Occipital lobe (tissue), 2 donors: Measurements from ENCODE around the gene TNF. TPM values are rescaled to one million over a fixed set of nuclear protein-coding genes. Genes with fewer than 3 reads are reported as not detected.

ENCODE experiments used
- DNase-seq: peaks from one replicate; lab custom pipeline; 2025; lab: John Stamatoyannopoulos, UW
- total RNA-seq: library from RNA; depleted of rRNA; stranded (reverse); fragments of >200 nt; gene quantifications from one replicate; pipeline ENCODE4 v1.2.3, GENCODE V29; 2014

Gene TNF
- not detected for total RNA-seq

- DNase-seq = no peak
Observed at GRCh38 chr6:31575335-31575901, at the start of gene TNF. Gene TNF (plus strand): TSS chr6:31575565. CDS start chr6:31575742, 177 bp downstream.

GRCh38 chr6:31525932-31526591, 49.3 kb upstream of the TNF start:
- DNase-seq = no peak

- no peak for DNase-seq
Observed at GRCh38 chr6:31528307-31528777, 47.0 kb upstream of the TNF start.

- no peak for DNase-seq
Observed at GRCh38 chr6:31528821-31529328, 46.5 kb upstream of the TNF start, which contains the start of gene MCCD1. Gene MCCD1 (plus strand): TSS chr6:31528962. CDS start chr6:31529015, 53 bp downstream.

GRCh38 chr6:31529329-31530150, 45.8 kb upstream of the TNF start:
- no peak for DNase-seq

GRCh38 chr6:31530659-31531058, 44.7 kb upstream of the TNF start:
- no peak for DNase-seq

DNA sequence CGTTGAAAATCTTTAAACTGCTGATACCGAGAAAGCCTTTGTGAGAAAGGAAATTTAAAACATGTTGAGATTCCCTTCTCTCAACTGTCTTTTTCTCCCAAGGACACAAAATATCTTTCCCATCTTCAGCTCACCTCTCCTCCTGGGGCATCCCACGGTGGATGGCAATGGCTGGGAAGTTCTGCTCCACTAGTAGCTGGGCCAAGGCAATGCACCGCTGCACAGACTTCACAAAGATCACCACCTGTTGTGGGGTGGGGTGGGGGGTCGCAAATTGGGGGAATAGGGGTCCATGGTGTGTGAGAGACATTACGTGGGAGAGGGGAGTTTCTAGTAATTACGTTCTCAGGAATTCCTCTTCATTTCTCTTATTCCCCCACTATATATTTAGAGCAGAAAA, 44.2 kb upstream of the TNF start:
- no peak for DNase-seq

- no peak for DNase-seq
Observed at GRCh38 chr6:31531771-31532643, 43.4 kb upstream of the TNF start.

DNA sequence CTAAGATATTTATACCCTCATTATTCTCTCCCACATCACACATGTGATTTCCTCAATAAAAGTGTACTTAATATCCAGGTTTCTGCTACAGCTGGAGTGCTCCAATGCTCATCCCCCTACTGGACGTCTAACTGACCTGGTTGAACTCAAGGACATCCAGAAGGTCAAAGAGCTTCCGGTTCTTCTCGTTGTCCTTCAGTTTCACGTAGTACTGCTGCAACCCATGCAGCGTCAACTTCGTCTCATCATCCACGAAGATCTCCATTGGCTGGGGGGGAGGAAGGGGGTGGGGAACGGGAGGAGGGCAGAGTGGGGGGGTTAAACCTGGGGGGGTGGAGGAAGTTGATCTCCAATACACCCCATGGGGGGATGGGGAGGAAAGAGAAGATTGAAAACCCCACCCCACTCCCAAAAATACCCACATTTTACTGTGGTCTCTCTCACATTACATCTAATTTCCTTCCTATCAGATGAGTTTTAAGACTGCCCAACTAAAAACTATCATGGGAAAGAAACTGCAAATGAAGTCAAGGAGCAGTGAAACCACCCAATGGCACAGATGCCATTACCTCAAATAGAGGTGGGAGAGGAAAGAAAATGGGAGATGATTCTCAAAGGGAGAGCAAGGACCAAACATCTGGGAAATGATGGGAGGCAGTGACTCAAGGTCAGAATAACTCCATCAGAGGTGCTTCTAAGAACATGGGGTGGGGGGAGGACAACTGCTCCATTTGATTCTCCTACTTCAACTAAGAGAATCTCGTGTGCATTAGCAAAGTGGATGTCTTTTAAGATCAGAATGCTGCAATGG, 42.5 kb upstream of the TNF start:
- DNase-seq = no peak

DNA sequence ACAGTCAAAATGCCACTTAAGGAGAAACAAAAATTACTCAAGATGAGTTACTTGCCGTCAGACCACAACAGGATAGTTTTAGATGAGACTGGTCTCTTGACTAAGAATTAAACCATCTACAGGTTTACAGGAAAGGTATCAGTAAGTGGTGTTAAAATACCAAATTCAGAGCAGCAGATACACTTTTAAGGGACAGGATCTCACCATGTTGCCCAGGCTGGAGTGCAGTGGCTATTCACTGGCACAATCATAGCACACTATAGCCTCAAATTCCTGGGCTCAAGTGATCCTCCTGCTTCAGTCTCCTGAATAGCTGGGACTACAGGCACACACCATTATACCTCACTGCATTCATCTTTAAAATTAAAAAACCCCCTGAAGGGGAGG, 41.9 kb upstream of the TNF start:
- no peak for DNase-seq

GRCh38 chr6:31534011-31534410, 41.4 kb upstream of the TNF start:
- no peak for DNase-seq

- no peak for DNase-seq
Observed at GRCh38 chr6:31534521-31535040, 40.8 kb upstream of the TNF start.

DNA sequence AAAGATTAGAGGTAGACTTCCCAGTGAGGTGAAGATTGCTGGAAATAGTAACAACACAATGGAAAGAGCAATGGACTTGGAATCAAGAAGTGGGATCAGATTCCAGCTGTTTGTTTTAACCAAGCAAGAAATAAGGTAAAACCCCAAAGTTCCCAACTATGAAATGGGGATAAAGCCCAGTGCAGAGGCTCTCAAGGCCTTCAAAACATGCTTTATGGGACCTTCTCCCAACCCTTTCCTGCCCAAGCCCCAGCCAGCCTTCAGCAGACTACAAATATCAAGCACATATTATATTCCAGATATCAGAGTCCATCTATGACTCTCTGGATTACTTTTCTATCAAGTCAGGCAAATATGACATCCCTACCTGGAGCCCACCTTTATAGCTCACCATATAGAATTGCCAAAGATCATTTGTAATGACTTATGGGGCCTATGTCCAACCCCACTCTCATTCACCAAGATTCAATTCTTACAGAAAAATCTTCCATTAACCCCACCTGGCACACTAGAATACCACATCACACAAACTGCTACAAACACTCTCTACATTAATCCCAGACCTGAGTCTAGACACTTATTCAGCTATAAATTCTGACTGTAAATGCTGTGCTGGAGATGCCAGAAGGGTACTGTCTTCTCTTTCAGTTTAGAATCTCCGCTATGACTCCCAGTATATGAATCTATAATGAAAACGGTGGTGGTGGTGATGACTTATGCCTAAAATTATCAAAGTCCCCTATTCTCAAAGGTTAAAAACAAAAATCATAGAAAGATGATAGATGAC, 39.6 kb upstream of the TNF start:
- DNase-seq = no peak

DNA sequence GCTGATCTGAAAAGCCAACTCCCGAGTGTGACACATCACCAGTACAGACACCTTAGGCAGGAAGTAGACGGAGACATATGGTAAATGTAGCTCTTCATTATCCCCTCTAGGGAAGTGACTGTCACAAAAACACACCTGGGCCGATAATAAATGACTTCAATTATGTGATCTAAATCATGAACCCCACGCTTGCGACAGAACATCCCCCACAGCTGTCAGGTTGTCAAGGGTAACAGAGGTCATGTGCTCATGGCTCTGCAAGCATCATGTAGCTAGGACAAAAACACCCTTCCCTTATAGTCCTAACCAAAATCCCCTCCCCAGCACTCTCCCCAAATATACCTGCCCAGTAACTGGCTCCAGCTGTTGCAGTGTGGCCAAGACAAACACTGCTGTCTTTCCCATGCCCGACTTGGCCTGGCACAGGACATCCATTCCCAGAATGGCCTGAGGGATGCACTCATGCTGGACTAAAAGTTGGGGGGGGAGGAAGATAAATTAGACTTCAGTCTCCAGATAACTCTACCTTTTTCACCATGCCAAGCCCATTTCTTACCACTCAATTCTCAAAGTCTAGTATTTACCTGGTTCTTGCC, 36.5 kb upstream of the TNF start:
- DNase-seq = no peak

GRCh38 chr6:31540640-31541039, 34.7 kb upstream of the TNF start:
- DNase-seq = no peak

DNA sequence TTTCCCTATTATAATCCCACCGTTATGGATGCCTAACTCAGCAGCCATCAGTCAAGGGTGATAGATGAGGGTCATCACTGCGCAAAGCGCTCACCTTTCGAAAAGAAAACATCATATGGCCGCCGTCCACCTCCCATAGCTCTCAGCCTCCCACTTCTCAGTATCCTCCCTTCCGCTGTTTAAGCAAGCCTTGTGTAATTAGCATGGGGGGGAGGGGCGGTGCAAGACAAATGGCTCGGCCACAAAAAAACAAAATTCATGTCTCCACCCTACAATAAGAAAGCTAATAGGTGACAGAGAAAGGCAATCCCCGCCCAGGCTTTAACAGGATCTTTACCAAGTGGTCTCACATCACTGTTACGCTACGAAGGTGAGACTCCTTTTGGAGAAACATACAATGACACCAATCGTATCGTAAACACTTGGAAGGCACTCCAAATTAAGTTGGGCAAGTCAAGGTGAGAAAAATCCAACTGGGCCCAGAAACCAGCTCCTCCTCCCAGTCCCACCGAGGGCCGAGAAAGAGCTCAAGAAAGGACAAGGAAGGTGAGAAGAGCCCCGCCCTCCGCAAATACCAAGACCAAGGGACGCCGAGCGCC, 34.2 kb upstream of the TNF start:
- no peak for DNase-seq

- DNase-seq = peak; percentile 90
Observed at GRCh38 chr6:31541658-31542521, 33.5 kb upstream of the TNF start, which contains the start of gene DDX39B. Gene DDX39B (minus strand): TSS chr6:31542003. CDS start chr6:31540532, 1,471 bp downstream.
